DMS 273 treated with DMSO at 0.1 percent for 48 hours (cell line): ENCODE results near the gene ARID4B.
A peak's percentile ranks its signal among the peaks of the same experiment; 100 is the strongest.
"Not testable (repeated sequence)": the region's sequence is repeated elsewhere in the genome, so short reads cannot be mapped to it uniquely, and the experiment has no call there.

Source experiments
- DNase-seq: peaks from one replicate; lab custom pipeline; 2025; lab: John Stamatoyannopoulos, UW

Gene ARID4B

DNA sequence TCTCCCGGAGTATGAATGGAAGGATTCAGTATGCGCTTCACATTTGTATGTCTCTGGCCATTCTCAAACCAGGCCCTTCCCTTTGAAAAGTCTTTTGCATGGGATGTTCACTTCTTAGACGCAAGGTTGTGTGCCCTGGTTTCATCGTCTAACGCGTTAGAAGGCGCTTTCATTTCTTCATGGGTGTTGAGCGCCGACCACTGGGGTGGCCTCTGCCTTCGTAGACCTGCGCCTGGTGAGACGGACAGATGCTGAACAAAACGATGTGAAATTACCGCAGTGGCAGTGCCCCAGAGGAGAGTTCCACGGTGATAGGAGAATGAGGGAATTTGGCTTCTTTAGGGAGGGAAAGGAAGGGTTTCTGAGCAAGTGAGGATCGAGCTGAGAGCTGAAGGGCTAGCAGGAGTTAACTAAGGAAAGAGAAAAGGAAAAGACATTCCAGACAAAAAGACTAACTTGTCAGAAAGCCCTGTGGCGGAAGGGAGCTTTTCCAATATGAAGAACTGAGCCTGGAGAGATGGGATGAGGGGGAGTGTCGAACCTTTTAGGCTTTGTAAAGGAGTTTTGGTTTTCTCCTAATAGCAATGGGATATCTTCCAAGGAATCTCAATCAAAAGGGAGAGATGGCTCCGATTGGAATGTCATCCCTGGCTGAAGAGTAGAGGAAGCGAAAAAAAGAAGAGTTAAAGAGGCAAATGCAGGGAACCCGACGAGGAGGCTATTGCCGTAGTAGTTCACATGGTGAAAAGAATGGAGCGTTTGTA is 1.3 kb upstream of the ARID4B start:
- DNase-seq: no peak

DNA sequence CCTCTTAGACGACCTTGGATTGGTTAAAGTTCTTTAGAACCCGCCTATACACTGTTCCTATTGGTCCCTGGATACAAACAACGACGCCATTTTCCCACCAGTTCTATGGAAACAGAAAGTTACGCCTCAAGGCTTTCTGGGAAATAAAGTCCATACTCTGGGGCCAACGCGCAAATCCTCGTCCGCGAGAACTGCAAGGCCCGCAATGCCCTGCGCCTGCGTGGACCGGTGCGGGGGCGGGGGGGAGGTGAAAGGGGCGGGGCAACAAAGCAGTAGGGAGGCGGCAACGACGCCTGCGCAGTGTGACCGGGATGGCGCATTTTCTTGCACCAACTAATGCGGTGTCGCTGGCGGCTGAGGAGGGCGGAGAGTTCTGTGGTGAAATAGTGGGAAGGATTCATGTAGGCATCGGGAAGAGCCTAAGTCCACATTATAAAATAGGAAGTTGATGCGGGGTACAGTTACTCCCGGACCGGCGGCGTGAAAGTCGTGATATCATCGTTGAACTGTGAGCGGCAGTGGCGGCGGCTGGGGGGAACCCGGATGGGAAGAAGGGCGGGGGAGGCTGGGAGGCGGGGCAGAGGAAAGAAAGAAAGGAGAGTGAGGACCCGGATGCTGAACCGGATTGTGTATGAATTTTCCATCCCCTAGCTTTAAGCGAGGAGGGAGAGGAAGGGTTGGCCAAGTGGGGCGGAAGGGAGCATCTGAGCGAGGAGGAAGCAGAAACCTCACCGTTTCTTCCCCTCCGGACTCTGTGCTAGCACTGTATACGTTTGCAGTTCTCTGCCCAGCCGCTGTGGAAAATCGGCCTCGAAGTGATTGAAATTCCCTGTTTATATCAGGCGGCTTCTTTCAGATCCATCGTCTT is 526 bp upstream of the ARID4B start, which contains the start of gene GGPS1:
GGPS1 (plus strand) TSS at position 300 of the 868 bp plus-strand sequence. CDS start 6,695 bp downstream, outside the sequence.
- DNase-seq: peak; percentile 100

DNA sequence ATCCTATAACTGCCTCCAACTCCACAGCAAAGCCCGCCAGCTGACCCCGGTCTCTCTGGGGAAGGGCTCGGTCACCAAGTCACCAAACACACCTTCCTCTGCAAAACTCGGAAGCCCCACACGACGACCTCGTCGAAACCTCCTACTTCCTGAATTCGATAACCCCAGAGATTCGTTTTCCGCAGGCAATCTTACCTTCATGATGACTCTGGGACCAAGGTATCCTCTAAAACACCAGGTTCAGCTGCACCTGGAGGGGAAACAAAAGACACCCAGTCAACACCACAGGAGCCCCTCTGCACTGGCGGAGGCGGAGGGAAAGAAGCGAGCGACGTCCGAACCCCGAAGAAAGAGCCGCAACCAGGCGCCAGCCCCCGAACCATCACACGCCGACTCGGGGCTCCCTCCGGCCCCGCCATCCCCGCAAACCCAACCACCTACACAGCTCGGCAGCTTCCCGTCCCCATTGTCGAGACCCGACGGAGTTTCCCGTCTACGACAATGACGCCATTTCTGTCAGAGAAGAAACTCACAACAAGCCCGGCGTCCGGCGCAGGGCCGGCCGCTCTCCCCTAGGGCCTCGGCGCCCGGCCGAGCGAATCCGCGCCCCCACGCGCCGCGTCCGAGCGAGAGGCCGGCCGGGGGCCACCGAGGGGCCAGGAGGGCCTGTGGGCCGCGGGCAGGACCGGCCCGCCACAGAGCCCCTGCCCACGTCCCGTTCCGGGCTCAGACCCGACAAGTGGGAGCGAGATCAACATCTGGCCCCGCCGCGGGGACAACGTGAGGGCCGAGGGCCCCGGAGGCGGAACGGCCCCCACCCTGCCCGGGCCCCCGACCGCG is 1.0 kb downstream of the ARID4B start:
- DNase-seq: no peak

DNA sequence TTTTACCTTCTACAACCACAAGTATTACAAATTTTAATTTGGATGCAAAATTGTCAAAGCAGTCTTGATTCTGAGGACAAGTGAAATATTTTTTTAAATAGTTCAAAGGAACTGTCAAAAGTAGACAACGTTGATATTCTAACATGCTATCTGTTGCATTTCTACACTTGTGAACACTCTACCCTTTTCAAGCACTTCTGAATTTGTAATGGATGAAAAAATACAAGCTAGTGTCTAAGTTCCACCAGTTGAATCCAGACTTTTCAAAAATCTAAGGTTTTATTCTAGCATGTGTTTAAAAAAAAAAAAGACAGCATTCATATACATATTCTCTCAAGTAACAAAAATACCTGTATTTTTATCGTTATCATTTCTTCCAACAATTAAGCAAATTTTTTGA is 2.1 kb downstream of the ARID4B start:
- DNase-seq: no peak

DNA sequence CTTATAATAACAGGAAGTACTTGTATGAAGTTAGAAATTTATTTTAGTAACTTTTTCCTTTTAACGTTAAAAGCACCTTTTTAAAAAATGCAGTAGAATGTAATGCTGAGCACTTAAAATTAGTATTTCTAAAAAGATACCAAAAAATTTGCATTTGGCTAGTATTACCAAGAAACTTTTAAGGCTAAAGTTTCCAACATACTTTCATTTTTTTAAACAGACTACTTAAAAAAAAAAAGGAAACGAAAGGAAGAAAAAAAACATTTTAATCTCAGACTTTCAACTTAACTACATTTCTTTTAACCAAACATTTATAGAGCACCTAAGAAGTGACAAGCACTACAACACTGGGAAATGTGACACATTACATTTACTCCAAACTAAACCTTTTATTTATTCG is 2.8 kb downstream of the ARID4B start:
- DNase-seq: no peak

DNA sequence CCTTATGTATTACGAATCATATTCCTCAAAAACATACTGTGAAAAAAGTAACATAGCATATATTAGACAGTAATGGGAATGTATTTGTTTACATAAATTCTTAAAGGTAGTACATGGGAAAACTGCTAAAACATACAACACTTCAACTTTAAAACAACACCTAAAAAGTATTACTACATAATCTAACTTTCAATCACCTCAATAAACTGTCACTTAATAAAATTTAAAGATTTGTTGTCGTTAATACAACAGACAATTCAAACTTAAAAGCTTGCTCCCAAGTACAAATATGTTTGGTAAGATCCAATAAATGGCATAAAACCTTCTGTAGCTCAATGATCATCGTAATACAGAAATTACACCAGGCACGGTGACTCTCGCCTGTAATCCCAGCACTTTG is 3.7 kb downstream of the ARID4B start:
- DNase-seq: no peak

DNA sequence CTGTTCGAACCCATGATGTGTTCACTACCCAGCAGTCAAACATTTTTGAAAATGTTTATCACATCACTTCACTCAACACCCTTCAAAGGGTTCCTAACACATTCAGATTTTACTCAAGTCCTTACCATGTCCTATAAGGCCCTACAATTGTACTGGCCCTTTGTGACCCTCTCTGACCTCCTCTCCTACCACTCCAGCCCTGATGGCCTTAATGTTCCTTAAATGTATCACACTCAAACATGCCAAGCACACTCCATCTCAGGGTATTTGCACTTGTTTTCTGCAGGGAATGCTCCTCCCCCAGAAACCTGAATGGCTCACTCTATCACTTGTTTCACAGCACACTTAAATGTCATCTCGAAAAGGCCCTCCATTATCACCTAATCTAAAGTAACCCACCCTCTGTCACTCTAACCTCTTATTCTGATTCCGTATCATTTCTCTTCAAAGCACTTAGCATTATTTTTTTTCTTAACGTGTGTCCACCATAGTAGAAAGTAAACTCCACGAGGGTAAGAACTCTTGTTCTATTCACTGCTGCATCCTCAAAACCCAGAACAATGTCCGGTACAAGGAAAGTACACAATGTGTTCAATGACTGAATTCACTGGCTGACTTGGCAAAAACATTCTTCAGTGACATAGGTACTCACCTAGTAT is 7.3 kb downstream of the ARID4B start:
- DNase-seq: no peak

DNA sequence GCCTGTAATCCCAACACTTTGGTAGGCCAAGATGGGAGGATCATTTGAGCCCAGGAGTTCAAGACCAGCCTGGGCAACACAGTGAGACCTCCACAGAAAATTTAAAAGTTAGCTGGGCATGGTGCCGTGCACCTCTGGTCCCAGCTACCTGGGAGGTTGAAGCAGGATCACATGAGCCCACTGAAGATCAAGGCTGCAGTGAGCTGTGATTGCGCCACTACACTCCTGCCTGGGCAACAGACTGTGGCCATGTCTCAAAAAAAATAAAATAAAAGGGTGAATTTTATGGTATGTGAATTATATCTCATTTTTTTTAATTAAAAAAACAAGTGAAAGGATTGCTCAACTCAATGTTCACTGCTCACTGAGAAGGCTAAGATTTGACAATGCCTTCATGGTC is 8.7 kb downstream of the ARID4B start:
- DNase-seq: no peak

DNA sequence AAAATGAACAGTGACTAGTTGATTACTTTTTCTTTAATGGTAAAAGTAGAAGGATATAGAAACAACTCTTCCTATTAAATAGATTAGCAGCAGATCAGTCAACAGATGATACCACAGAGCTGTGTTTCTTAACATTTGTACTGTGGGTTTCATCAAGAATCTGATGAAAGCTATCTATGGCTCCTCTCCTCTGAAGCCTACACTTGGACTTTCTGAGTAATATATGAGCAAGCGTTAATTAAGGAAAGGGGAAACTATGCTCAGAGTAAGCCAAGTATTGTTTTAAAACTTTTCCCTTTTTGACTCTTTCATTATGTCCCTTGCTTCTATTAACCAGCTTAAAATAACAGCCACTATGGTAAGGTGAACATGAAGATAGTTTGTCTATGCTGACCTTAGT is 10.8 kb downstream of the ARID4B start:
- DNase-seq: no peak

DNA sequence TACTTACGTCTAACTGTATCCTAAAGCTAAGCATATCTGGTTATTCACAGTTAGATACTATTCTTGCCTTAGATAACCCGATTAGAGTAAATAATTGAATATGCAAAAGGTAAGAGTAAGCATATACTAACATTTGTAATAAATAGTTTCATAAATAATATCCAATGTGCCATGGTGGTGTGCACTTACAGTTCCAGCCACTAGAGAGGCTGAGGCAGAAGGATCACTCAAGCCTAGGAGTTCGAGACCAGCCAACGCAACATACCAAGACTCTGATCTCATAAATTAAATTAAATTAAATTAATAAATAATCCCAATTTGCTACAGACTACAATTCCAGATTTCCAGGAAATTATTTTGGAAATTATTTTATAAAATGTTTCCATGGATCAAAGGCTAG is 12.2 kb downstream of the ARID4B start:
- no peak for DNase-seq

DNA sequence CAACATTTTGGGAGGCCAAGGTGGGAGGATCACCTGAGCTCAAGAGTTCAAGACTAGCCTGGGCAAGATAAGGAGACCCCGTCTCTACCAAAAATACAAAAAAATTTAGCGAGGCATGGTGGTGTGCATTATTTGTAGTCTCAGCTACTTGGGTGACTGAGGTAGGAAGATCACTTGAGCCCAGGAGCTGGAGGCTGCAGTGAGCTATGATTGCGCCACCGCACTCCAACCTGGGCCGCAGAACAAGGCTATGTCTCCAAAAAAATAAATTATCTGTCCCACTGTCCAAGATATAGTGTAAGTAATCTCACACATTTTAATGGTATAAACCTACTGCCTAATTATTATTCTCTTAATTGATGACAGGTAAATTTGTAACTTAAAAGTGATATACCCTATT is 12.8 kb downstream of the ARID4B start:
- no peak for DNase-seq

DNA sequence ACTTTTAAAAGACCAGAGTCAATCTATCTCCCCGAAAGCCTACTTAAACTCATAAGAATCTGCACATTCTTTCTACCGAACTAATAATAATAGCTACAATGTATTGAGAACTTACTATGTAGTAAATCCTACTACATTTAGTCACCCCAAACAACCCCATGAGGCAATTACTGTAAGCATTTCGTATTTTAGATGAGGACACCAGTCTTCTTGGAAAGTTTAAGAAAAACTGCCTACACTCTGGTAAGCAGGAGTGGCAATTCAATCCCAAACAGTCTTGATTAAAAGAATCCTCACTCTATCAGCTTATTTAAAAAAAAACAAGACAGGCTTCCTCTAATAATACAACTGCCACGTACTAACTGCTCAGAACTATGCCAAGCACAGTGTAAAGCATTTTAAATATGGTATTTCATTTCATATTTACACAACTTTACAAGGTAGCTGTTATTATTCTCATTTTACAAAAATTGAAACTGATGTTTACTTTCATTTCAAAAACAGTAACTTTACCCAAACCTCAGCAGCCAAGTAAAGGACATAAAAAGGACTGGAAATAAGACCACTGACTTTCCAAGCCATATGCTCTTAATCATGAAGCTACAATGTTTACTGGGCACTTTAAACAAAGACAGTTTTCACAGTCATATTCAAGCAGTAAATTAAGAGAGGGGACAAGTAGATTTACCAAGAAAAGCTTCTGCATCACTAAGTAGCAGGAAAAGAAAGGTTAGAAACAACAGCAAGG is 13.9 kb downstream of the ARID4B start:
- no peak for DNase-seq

DNA sequence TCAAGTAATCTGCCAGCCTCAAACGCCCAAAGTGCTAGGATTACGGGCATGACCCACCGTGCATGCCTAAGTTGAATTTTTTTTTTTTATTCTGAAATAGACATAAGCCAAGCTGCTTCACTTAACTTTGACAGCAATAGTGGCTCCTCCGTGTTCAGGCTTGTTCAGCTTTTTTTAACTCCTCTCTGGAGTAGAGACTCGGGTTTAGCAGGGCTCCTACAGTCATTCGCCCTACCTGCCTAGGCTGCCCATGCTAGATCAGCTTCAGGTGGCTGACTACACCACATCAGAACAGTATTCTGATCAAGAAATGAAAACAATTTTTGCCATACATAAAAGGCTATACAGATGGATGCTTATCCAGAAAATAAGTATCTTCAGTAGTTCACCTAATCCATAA is 14.7 kb downstream of the ARID4B start:
- no peak for DNase-seq

DNA sequence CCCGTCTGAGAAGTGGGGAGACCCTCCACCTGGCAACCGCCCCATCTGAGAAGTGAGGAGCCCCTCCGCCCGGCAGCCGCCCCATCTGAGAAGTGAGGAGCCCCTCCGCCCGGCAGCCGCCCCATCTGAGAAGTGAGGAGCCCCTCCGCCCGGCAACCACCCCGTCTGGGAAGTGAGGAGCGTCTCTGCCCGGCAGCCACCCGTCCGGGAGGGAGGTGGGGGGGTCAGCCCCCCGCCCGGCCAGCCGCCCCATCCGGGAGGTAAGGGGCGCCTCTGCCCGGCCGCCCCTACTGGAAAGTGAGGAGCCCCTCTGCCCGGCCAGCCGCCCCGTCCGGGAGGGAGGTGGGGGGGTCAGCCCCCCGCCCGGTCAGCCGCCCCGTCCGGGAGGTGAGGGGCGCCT is 18.8 kb downstream of the ARID4B start:
- DNase-seq: not testable (repeated sequence)

DNA sequence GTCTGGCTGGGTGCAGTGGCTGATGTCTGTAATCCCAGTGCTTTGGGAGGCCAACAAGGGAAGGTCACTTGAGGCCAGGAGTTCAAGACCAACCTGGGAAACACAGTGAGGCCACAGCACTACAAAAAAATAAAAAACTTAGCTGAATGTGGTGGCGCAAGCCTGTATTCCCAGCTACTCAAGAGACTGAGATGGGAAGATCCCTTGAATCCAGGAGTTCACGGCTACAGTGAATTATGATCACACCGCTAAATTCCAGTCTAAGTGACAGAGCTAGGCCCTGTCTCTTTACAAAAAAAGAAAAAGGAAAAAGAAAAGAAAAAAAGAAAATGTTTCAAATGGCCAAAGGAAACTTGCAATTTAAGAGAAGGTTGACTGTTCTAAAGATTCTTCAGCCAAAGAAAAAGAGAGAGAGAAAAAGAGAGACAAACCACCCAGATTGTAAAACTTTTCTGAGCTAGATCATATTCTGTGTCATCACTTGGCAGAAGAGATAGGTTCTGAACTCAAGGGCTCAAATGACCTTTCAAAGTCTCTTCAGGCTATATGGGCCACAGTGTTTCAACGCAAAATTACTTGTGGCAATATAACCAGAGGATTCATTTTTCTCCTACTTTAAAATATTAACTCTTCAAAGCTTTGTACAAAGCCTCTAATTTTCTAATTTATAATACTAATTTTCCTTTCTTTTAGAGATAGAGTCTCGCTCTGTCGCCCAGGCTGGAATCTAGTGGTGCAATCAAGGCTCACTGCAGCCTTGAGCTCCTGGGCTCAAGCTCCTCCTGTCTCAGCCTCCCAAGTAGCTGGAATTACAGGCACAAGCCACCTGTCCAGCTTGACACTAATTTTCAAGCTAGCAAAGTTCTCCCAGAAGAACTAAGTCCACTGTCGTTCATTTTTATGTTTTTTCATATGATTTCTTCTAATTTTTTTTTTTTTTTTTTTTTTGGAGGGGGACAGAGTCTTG is 20.5 kb downstream of the ARID4B start:
- DNase-seq: no peak

DNA sequence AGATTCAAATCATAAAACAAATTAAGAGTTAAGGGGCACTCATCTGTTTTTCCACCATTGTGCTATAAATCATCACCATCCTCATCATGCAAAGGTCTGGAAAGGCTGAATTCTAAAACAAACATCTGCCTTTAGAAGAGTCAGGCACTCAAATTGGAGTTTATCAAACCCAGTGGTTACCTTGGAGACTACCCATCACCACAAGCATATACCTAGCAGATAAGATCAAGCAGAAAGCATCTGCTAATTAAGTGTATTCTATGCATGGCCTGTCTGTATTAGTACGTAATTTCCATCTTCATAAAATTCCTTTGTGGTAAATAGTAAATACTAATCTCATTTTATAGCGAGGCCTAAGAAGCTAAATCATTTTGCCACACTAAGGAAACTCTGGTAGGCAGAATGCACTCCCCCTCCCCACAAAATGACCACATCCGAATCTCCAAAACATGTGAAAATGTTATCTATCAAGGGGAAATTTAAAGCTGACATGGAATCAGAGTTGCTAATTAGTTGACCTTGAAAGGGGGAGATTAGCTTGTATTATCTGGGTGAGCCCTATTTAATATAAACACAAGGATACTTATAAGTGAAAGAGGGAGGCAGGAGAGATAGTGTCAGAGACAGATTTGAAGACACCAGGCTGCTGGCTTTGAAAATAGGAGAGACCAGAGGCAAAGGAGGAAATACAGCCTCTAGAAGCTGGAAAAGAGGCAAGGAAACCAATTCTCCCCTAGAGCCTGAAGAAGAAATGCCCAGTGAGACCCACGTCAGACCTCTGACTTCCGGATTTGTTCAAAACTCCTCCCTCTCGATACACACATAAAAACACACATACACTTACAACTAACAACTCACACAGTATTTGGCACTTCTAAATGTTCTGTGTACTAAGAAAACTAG is 23.2 kb downstream of the ARID4B start:
- no peak for DNase-seq

DNA sequence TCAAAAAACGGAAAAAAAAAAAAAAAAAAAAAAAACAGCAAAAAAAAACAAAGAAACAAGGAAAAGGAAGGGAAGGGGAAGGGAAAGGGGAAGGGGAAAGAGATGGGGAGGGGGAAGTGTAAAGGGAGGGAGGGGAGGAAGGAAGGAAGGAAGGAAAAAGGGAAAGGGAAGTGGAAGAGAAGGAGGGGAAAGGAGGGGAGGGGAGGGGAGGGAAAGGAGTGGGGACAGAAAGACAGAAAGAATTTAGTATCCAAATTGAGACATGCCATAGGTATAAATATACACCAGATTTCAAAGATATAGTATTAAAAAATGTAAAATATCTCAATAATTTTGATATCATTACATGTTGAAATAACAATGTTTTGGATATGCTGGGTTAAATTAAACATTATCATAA is 25.8 kb downstream of the ARID4B start:
- no peak for DNase-seq

DNA sequence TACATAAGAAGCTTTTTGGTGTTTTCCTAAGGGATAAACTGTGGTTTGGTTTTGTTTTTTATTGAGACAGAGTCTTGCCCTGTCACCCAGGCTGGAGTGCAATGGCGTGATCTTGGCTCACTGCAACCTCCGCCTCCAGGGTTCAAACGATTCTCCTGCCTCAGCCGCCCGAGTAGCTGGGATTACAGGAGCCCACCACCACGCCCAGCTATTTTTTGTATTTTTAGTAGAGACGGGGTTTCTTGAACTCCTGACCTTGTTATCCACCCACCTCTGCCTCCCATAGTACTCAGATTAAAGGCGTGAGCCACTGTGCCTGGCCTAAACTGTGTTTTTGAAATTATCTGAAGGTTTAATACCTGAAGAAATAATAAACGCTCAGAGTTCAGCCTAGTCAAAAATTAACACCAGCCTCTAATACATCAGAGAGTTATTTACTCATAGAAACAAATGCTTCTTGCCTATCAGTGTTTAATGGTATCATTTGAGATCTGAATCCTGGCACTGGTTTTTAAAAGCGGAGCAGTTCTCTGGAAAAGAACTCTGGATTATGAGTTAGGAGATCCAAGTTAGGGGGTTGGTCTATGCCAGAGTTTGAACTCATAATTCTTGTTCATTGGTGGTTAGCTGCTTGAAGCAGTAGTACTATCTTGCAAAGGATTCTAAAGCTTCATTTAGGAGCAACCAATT is 28.7 kb downstream of the ARID4B start:
- no peak for DNase-seq
